ENCODE results near the gene KCTD17. TPM values are rescaled to one million over a fixed set of nuclear protein-coding genes. Genes with fewer than 3 reads are reported as not detected.
A peak's percentile ranks its signal among the peaks of the same experiment; 100 is the strongest.

Gene KCTD17
- total RNA-seq, 1 donor from 2014 or later = 19.2 TPM

DNA sequence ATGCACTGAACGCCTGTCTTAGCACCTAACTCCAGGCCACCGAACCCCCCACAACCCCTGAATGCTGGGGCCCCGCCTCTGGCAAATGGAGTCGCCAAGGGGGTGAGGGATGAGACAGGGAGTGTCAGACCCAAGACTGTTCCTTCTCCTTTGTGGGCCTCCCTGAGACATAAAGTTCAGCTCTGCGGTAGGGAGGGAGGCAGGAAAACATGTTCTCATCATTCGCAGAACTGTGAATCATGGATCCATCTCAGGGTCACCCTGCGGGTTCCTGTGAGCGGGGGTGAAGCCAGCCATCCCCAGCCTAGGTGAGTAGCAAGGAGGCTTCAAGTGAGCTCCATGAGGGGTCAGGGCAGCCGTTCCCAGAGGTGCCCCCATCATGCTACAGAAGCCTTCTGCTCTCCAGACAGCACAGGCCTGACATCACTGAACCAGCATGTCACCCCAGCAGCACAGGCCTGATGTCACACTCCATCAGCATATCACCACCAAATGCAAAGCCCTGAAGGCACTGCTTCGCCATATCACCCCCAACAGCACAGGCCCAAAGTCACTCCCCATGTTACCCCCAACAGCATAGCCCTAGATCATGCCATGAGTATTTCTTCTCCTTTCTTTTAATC lies 30.8 kb downstream of the KCTD17 start:
- peaks cover 11% of the 10 kb centered on the region for H3K4me1 ChIP-seq
- intact Hi-C loops (cut with DNase I) = no loop called here
- H3K27ac ChIP-seq = no peak overlapping the region
- no peaks in the 10 kb centered on the region for H3K36me3 ChIP-seq
- TF ChIP-seq, protein P1, sequence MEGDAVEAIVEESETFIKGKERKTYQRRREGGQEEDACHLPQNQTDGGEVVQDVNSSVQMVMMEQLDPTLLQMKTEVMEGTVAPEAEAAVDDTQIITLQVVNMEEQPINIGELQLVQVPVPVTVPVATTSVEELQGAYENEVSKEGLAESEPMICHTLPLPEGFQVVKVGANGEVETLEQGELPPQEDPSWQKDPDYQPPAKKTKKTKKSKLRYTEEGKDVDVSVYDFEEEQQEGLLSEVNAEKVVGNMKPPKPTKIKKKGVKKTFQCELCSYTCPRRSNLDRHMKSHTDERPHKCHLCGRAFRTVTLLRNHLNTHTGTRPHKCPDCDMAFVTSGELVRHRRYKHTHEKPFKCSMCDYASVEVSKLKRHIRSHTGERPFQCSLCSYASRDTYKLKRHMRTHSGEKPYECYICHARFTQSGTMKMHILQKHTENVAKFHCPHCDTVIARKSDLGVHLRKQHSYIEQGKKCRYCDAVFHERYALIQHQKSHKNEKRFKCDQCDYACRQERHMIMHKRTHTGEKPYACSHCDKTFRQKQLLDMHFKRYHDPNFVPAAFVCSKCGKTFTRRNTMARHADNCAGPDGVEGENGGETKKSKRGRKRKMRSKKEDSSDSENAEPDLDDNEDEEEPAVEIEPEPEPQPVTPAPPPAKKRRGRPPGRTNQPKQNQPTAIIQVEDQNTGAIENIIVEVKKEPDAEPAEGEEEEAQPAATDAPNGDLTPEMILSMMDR (IDR thresholded peaks at IDR 0.05) = no peak
- ATAC-seq = no peak
- no peak overlapping the region for H3K4me3 ChIP-seq
- no peaks in the 10 kb centered on the region for H3K9me3 ChIP-seq
- H3K27me3 ChIP-seq = no peaks in the 10 kb centered on the region
- no peak for DNase-seq

DNA sequence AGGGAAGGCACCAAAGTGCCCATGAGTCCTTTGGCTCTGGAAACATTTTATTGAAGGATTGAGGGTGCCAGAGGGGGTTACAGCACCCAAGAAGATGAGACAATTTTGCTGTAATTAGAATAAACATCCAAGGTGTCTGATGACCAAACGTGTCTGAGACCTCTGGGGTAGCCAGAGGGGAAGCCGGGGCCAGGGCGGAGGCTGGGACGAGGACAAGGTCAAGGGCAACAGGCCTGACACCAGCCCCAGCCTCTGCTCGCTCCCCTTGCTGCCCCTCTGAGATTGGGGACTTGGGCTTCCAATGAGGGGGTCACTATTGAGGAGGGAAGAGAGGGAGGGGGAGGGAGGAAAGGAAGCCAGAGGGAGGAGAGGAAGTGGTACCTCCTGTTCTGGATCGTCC lies 32.4 kb downstream of the KCTD17 start:
- no peak for DNase-seq
- Histone ChIP-seq H3K9me3 (no peaks in the 10 kb centered on the region), H3K36me3 (no peaks in the 10 kb centered on the region), H3K27ac (no peak overlapping the region), H3K4me1 (peaks cover 8% of the 10 kb centered on the region), H3K27me3 (no peaks in the 10 kb centered on the region), H3K4me3 (no peak overlapping the region)
- no peak for ATAC-seq
- TF ChIP-seq, protein P1 (IDR thresholded peaks at IDR 0.05) = no peak
- intact Hi-C loops (cut with DNase I) = no loop called here

DNA sequence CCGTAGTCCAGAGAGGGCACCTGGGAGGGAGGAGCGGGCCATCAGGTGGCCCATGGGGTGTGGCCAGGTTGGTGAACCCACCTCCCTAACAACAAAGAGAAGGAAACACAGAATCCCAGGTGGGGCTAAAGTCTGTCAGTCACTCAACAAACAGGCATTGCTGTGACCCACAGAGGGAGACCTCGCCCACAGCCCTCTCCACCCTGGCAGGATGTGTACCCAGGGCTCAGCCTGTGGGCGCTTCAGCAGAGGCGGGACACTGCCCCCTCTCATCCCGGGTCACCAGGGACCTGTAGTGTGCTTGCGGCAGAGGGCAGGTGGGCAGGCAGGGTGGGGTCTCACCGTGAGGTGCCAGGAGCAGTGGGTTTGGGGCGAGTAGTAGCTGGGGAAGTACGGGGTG lies 32.8 kb downstream of the KCTD17 start:
- H3K27ac ChIP-seq = no peak overlapping the region
- H3K36me3 ChIP-seq = no peaks in the 10 kb centered on the region
- H3K27me3 ChIP-seq = no peaks in the 10 kb centered on the region
- no peak for DNase-seq
- H3K4me3 ChIP-seq = no peak overlapping the region
- ATAC-seq = no peak
- H3K4me1 ChIP-seq = peaks cover 7% of the 10 kb centered on the region
- intact Hi-C loops (cut with DNase I) = no loop called here
- TF ChIP-seq, protein P1 (IDR thresholded peaks at IDR 0.05) = no peak
- no peaks in the 10 kb centered on the region for H3K9me3 ChIP-seq

DNA sequence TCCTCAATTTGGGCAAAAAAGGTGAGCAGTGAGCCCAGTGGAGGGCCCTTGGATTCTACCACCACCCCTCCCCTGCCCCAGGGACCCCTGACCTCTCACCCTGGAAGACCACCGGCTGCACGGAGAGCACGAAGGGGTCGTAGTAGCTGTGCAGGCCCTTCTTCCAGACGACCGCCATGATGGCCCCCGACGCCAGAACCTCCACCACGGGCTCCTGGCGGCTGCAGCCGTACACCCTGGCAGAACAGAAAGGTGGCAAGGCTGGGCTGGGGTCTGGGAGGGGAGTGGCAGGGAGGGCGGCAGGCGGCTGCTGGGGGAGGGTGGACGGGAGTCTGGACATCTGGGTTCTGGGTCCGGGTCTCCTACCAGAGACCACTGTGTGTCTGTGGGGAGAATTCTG lies 34.6 kb downstream of the KCTD17 start:
- intact Hi-C loops (cut with DNase I) = no loop called here
- Histone ChIP-seq H3K9me3 (no peaks in the 10 kb centered on the region), H3K36me3 (no peaks in the 10 kb centered on the region), H3K27ac (no peak overlapping the region), H3K4me1 (no peaks in the 10 kb centered on the region), H3K27me3 (no peaks in the 10 kb centered on the region), H3K4me3 (no peak overlapping the region)
- ATAC-seq (no peak), DNase-seq (no peak)
- TF ChIP-seq, protein P1 (IDR thresholded peaks at IDR 0.05) = no peak

DNA sequence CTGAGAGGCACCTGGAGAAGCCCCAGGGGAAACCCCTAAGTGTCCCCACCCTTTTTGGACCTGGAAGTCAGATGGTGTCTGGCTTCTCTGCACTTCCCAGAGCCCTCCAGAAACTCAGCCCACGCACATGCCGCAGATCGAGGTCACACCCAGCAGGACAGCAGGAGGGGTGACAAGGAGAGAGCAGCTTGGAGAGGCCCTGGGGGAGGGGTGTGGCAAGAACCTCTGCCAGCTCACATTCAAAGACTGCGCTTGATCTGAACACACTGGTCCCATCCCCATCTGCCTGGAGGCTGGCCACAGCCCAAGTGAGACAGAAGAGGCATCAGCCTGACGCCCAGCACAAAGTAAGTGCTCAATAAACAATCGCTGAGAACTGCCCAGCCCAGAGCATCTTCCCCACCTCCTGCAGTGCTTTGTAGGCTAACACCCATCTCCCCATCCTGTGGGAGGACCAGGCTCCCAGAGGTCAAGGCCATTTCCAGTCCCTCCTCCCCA lies 36.6 kb downstream of the KCTD17 start:
- Histone ChIP-seq H3K9me3 (no peaks in the 10 kb centered on the region), H3K36me3 (no peaks in the 10 kb centered on the region), H3K4me1 (no peaks in the 10 kb centered on the region), H3K27ac (no peak overlapping the region), H3K4me3 (no peak overlapping the region), H3K27me3 (no peaks in the 10 kb centered on the region)
- DNase-seq (no peak), ATAC-seq (peak; percentile 38)
- TF ChIP-seq, protein P1 (IDR thresholded peaks at IDR 0.05) = no peak
- intact Hi-C loops (cut with DNase I) = no loop called here
